ENCODE measurements around the gene HKDC1. TPM values are rescaled to one million over a fixed set of nuclear protein-coding genes. Genes with fewer than 3 reads are reported as not detected.

The HKDC1 gene
- total and polyA plus RNA-seq, 10 of the 15 experiments (the other 5 are each of a cell fraction or from before 2014, with no cell fraction given) = 0.04 to 0.34 (median 0.13) TPM; not detected in 5

DNA sequence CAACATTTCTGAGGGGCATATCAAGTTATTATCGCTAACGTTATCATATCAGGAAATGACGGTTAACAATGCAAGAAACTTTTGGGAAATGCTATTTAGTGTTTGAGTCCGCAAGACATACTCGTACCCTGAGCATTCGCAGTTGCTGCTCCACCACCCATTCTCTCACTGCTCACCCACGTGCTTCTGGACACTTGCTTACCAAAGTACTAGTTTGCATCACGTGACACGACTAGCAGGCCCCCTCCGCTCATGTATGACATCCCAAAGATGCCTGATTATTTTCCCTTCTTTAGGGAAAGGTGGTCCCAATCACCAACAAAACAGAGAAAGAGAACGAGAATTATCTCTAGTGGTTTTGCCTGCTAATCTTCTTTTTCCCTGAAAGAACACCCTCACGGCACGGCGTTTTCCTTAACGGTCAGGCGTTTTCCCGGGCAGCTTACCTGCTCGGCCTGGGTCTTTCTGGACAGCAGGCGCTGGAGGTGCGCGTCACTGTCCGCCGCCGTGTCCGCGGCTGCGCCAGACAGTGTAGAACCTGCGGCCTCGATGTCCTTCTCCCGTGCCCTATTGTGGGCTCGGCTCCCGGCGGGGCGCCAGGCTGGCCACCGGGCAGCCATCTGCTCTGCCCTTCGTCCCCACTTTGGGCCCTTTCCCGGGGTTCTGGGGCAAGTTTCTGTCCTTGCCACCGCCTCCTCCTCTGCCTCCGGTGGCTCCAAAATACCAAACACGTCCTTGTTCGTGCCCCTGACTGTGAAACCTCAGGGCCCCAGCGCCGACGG lies 40.2 kb upstream of the HKDC1 start, which contains the start of gene SUPV3L1 (continued):
- no peak; the same call in 1 of the 2 replicates for TF ChIP-seq SUPT20H (IDR thresholded peaks at IDR 0.05; ENCODE audit: borderline replicate concordance, control insufficient read depth, low read depth, low read length)
- no peak for TF ChIP-seq ZNF217 (IDR thresholded peaks at IDR 0.05)
- TF ChIP-seq TCF7 (IDR thresholded peaks at IDR 0.05; ENCODE audit: borderline replicate concordance) = no peak
- TF ChIP-seq CHD2 (IDR thresholded peaks at IDR 0.05; ENCODE audit: borderline replicate concordance, low read depth, low read length) = peak; percentile 22; the same call in 1 of the 2 replicates
- TF ChIP-seq TAF1 (IDR thresholded peaks at IDR 0.05; ENCODE audit: borderline replicate concordance, low read depth, low read length) = peak; percentile 83
- TF ChIP-seq, protein P1, sequence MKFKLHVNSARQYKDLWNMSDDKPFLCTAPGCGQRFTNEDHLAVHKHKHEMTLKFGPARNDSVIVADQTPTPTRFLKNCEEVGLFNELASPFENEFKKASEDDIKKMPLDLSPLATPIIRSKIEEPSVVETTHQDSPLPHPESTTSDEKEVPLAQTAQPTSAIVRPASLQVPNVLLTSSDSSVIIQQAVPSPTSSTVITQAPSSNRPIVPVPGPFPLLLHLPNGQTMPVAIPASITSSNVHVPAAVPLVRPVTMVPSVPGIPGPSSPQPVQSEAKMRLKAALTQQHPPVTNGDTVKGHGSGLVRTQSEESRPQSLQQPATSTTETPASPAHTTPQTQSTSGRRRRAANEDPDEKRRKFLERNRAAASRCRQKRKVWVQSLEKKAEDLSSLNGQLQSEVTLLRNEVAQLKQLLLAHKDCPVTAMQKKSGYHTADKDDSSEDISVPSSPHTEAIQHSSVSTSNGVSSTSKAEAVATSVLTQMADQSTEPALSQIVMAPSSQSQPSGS (IDR thresholded peaks at IDR 0.05; ENCODE audit: low read length) = peak; percentile 72
- TF ChIP-seq ZNF622 (IDR thresholded peaks at IDR 0.05) = no peak
- TF ChIP-seq STAT1 (conservative IDR thresholded peaks at IDR 0.05) = peak; percentile 99
- TF ChIP-seq PML (IDR thresholded peaks at IDR 0.05; ENCODE audit: low read length) = peak; percentile 85
- TF ChIP-seq, protein P2, sequence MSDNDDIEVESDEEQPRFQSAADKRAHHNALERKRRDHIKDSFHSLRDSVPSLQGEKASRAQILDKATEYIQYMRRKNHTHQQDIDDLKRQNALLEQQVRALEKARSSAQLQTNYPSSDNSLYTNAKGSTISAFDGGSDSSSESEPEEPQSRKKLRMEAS (IDR thresholded peaks at IDR 0.05; ENCODE audit: low read depth, low read length) = peak; percentile 100
- TF ChIP-seq FOS (IDR thresholded peaks at IDR 0.05; ENCODE audit: borderline replicate concordance, extremely low read depth, insufficient read length) = peak; percentile 33
- no peak for TF ChIP-seq SREBF2 (IDR thresholded peaks at IDR 0.05; ENCODE audit: low read length)
- TF ChIP-seq IKZF1 (conservative IDR thresholded peaks at IDR 0.05) = peak; percentile 97
- no peak for TF ChIP-seq RBBP5 (conservative IDR thresholded peaks at IDR 0.05)
- TF ChIP-seq POLR2A (IDR thresholded peaks at IDR 0.05; ENCODE audit: low read depth, low read length) = peak; percentile 92
- TF ChIP-seq ZNF24 (IDR thresholded peaks at IDR 0.05) = no peak
- TF ChIP-seq CEBPB (IDR thresholded peaks at IDR 0.05; ENCODE audit: borderline replicate concordance in 1 of 2, low read depth in 2 of 2, low read length in 2 of 2) = no peak
- TF ChIP-seq SRF (IDR thresholded peaks at IDR 0.05; ENCODE audit: low read depth in 2 of 2, low read length in 2 of 2) = peak; percentile 17 to 91; a peak in 2 of 4 replicates
- TF ChIP-seq YBX1 (IDR thresholded peaks at IDR 0.05) = no peak
- peak; percentile 79 for TF ChIP-seq NFIC (IDR thresholded peaks at IDR 0.05; ENCODE audit: low read depth, low read length)
- TF ChIP-seq ETV6 (conservative IDR thresholded peaks at IDR 0.05 in 1 of 2, IDR thresholded peaks at IDR 0.05 in 1 of 2; ENCODE audit: borderline replicate concordance in 1 of 2, low read depth in 1 of 2) = no peak
- TF ChIP-seq EGR1 (IDR thresholded peaks at IDR 0.05; ENCODE audit: borderline replicate concordance in 1 of 2, low read depth in 2 of 2, low read length in 2 of 2) = no peak
- peak; percentile 89 for TF ChIP-seq ATF7 (IDR thresholded peaks at IDR 0.05; ENCODE audit: low read depth)
- TF ChIP-seq REST (IDR thresholded peaks at IDR 0.05; ENCODE audit: low read depth, low read length) = no peak
- TF ChIP-seq SPI1 (IDR thresholded peaks at IDR 0.05; ENCODE audit: borderline replicate concordance, insufficient read depth, low read depth, low read length) = no peak

Data from GM12878 (cell line).